ENCODE measurements around the gene RNF39. TPM values are rescaled to one million over a fixed set of nuclear protein-coding genes. Genes with fewer than 3 reads are reported as not detected.

The RNF39 gene
- total RNA-seq, 2 experiments from 2014 or later = not detected

DNA sequence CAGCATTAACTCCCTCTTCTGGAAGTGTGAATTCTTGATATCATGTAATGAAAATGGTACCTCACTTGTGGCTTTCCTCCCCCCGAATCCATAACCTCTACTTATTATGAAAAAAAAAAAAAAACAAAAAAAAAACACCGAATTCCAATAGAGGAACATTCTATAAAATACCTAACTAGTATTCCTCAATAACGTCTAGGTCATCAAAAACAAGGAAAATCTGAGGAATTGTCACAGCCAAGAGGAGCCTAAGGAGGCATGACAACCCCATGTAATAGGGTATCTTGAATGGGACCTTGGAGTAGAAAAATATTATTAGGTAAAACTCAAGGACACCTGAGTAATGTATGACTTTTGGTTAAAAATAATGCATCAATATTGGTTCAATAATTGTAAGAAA lies 53.4 kb downstream of the RNF39 start:
- no peak for TF ChIP-seq EZH2phosphoT487 (IDR thresholded peaks at IDR 0.05; ENCODE audit: borderline replicate concordance, low read depth, low read length)
- TF ChIP-seq, protein P1, sequence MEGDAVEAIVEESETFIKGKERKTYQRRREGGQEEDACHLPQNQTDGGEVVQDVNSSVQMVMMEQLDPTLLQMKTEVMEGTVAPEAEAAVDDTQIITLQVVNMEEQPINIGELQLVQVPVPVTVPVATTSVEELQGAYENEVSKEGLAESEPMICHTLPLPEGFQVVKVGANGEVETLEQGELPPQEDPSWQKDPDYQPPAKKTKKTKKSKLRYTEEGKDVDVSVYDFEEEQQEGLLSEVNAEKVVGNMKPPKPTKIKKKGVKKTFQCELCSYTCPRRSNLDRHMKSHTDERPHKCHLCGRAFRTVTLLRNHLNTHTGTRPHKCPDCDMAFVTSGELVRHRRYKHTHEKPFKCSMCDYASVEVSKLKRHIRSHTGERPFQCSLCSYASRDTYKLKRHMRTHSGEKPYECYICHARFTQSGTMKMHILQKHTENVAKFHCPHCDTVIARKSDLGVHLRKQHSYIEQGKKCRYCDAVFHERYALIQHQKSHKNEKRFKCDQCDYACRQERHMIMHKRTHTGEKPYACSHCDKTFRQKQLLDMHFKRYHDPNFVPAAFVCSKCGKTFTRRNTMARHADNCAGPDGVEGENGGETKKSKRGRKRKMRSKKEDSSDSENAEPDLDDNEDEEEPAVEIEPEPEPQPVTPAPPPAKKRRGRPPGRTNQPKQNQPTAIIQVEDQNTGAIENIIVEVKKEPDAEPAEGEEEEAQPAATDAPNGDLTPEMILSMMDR (conservative IDR thresholded peaks at IDR 0.05; ENCODE audit: low read length) = no peak
- Histone ChIP-seq H4K20me1 (ENCODE audit: insufficient read depth, low read length) (no peaks in the 10 kb centered on the region), H2AFZ (ENCODE audit: low read length) (no peak overlapping the region), H3K9me2 (ENCODE audit: insufficient read depth, low read length) (no peaks in the 10 kb centered on the region), H3K79me2 (ENCODE audit: insufficient read depth, low read depth, low read length) (no peaks in the 10 kb centered on the region), H3K4me1 (ENCODE audit: insufficient read depth, low read length, poor library complexity, severe bottlenecking) (peaks cover 5% of the 10 kb centered on the region), H3K27ac (ENCODE audit: low read depth, low read length, poor library complexity, severe bottlenecking) (no peak overlapping the region), H3K4me2 (ENCODE audit: low read length) (no peak overlapping the region), H3K4me3 (ENCODE audit: low read depth, low read length, poor library complexity, severe bottlenecking) (no peak overlapping the region), H3K9me3 (ENCODE audit: low read length) (no peaks in the 10 kb centered on the region), H3K36me3 (ENCODE audit: insufficient read depth, low read length) (no peaks in the 10 kb centered on the region)
- DNase-seq (ENCODE audit: low spot score) = no peak
- BruUV-seq (replicated peaks) = no TSS peak
- ChIA-PET POLR2A (no interaction called here), CTCF (ENCODE audit: unreplicated experiment) (no interaction called here)
- intact Hi-C loops (cut with micrococcal nuclease; ENCODE audit: unreplicated experiment) = no loop called here

DNA sequence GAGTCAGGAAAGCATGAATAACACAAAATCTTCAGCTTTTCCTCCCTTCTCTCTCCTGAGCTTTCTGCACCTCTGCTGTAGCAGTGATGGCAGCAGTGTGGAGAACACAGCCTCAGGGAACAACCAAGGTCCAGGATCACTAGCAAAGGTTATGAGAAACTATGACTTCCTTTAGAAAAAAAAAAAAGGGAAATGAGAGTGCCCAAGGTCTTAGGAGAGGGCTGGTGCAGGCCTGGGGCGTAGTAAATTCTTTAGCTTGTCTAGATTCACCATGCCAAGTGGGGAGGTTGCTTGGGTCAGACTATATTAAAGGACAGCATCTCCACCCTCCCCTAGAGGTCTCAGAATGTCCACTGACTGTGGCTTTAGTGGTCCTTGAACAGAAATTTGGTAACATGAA lies 54.9 kb downstream of the RNF39 start:
- Histone ChIP-seq H4K20me1 (ENCODE audit: insufficient read depth, low read length) (no peaks in the 10 kb centered on the region), H3K4me2 (ENCODE audit: low read length) (no peak overlapping the region), H3K4me3 (ENCODE audit: low read depth, low read length, poor library complexity, severe bottlenecking) (no peak overlapping the region), H2AFZ (ENCODE audit: low read length) (no peak overlapping the region), H3K36me3 (ENCODE audit: insufficient read depth, low read length) (no peaks in the 10 kb centered on the region), H3K9me3 (ENCODE audit: low read length) (no peaks in the 10 kb centered on the region), H3K79me2 (ENCODE audit: insufficient read depth, low read depth, low read length) (no peaks in the 10 kb centered on the region), H3K4me1 (ENCODE audit: insufficient read depth, low read length, poor library complexity, severe bottlenecking) (peaks cover 5% of the 10 kb centered on the region), H3K9me2 (ENCODE audit: insufficient read depth, low read length) (no peaks in the 10 kb centered on the region), H3K27ac (ENCODE audit: low read depth, low read length, poor library complexity, severe bottlenecking) (no peak overlapping the region)
- intact Hi-C loops (cut with micrococcal nuclease; ENCODE audit: unreplicated experiment) = no loop called here
- CTCF ChIA-PET (ENCODE audit: unreplicated experiment) = no interaction called here
- POLR2A ChIA-PET = interaction anchor here (0.6 kb wide), 1 partner anchor 1210 kb away, joined by 3 read pairs; no protein-coding TSS in a partner anchor
- DNase-seq (ENCODE audit: low spot score) = no peak
- TF ChIP-seq, protein P1 (conservative IDR thresholded peaks at IDR 0.05; ENCODE audit: low read length) = no peak
- no peak for TF ChIP-seq EZH2phosphoT487 (IDR thresholded peaks at IDR 0.05; ENCODE audit: borderline replicate concordance, low read depth, low read length)
- no TSS peak for BruUV-seq (replicated peaks)

Small RNA genes within 50 kb of the gene (small RNA-seq; reads per million reads assigned to genes)
- gene RF02218 (not detected), gene RF02219 (not detected), gene RF02220 (not detected)

Other genes starting within 250 kb of the RNF39 start
- gene HLA-G, start 247.9 kb downstream of the RNF39 start, total RNA-seq (2014; rRNA removed; shearing (Covaris generic)) = not detected in 2 replicates
- 0.57 and 0.70 TPM in 2 replicates for gene HLA-G, start 247.9 kb downstream of the RNF39 start, total RNA-seq (2022)
- 672 and 804 TPM in 2 replicates for gene HLA-A, start 133.2 kb downstream of the RNF39 start, total RNA-seq (2014; rRNA removed; shearing (Covaris generic))
- gene HLA-A, start 133.2 kb downstream of the RNF39 start, total RNA-seq (2022) = 393 and 415 TPM in 2 replicates
- 60.5 and 67.5 TPM in 2 replicates for gene POLR1H, start 14.5 kb downstream of the RNF39 start, total RNA-seq (2014; rRNA removed; shearing (Covaris generic))
- 39.3 and 43.1 TPM in 2 replicates for gene POLR1H, start 14.5 kb downstream of the RNF39 start, total RNA-seq (2022)
- gene PPP1R11, start 8.6 kb downstream of the RNF39 start, total RNA-seq (2014; rRNA removed; shearing (Covaris generic)) = 30.6 and 35.6 TPM in 2 replicates
- 36.5 and 40.1 TPM in 2 replicates for gene PPP1R11, start 8.6 kb downstream of the RNF39 start, total RNA-seq (2022)
- not detected in 2 replicates for gene TRIM31, start 37.3 kb upstream of the RNF39 start, total RNA-seq (2014; rRNA removed; shearing (Covaris generic))
- gene TRIM31, start 37.3 kb upstream of the RNF39 start, total RNA-seq (2022) = not detected in 2 replicates
- not detected in 2 replicates for gene TRIM40, start 60.4 kb upstream of the RNF39 start, total RNA-seq (2014; rRNA removed; shearing (Covaris generic))
- not detected in 2 replicates for gene TRIM40, start 60.4 kb upstream of the RNF39 start, total RNA-seq (2022)
- not detected in 2 replicates for gene TRIM10, start 85.4 kb upstream of the RNF39 start, total RNA-seq (2014; rRNA removed; shearing (Covaris generic))
- gene TRIM10, start 85.4 kb upstream of the RNF39 start, total RNA-seq (2022) = not detected in 2 replicates
- not detected in 2 replicates for gene TRIM15, start 87.8 kb upstream of the RNF39 start, total RNA-seq (2014; rRNA removed; shearing (Covaris generic))
- gene TRIM15, start 87.8 kb upstream of the RNF39 start, total RNA-seq (2022) = not detected in 2 replicates
- 53.2 and 55.0 TPM in 2 replicates for gene TRIM26, start 137.6 kb upstream of the RNF39 start, total RNA-seq (2014; rRNA removed; shearing (Covaris generic))
- 53.3 and 55.5 TPM in 2 replicates for gene TRIM26, start 137.6 kb upstream of the RNF39 start, total RNA-seq (2022)